Measurements from ENCODE around the gene ZNF28. TPM values are rescaled to one million over a fixed set of nuclear protein-coding genes. Genes with fewer than 3 reads are reported as not detected.
"Not testable (repeated sequence)": the region's sequence is repeated elsewhere in the genome, so short reads cannot be mapped to it uniquely, and the experiment has no call there.

Gene ZNF28
- total and polyA plus RNA-seq, 5 experiments from 2014 or later, result 8.9 to 25.6 (median 13.3) TPM

DNA sequence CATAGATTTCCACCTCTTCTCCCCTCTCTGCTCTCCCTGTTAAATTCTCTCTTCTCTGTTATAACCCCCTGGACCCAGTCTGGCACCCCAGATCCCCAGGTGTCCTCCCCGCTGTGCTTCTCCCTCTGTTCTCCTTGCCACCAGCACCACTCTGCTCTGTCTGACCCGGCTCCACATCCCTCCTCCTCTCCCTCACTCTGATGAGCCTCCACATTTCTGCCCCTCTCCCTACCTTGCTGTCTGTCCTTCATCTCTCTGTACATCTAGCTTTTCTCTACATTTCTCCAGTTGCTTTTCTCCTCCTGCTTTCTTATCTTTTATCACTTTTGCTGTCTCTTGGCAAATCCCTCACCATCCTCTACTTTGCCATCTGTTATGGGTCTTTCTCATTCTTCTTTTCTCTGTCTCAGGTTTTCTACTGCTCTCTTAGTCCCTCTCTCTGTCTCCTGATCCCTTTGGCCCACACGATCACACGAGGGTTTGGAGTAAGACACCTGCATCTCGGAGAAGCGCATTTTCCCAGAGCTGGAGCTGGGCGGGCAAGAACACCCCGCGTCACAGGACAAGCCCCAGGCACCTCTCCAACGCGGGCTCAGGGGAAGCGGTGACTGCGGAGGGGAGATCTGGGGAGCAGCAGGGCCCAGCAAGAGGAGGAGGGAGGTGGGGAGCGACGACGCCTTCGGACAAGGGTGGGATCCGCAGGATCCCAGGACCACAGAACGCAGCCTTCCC lies 795 bp downstream of the ZNF28 start:
- Mint-ChIP-seq H3K4me1 (peaks cover 12 to 20% (median 19%) of the 10 kb centered on the region in 4 donors), H3K27ac (peak overlapping the region; percentile 77 to 96 (median 90)), H3K9me3 (peaks cover 0 to 57% (median 19%) of the 10 kb centered on the region in 9 donors), H3K36me3 (peaks cover 22 to 52% (median 37%) of the 10 kb centered on the region in 3 donors), H3K4me3 (peak overlapping the region; percentile 84 to 96 (median 94))
- ATAC-seq (peak; percentile 24 to 29), DNase-seq (peak in 4 of 10 donors; percentile 3 to 65 (median 12))
- POLR2A ChIA-PET, H3K27me3 Mint-ChIP-seq: not testable (repeated sequence)

DNA sequence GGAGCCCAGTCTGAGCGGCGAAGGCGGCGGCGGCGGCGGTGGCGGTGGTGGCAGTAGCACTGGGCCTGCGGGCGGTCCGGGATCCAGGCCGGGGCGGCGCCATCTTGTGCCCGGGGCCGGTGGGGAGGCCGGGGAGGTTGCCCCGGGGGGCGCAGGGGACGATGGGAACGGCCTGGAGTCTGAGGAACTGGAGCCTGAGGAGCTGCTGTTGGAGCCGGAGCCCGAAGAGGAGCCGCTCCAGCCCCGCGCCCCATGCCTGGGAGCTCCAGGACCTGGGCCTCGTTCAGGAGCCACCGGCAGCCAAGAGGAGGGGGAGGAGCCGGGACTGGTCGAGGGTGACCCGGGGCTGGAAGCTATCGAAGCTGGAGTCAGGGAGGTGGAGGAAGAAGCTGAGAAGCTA lies 11.6 kb downstream of the ZNF28 start:
- H3K27ac Mint-ChIP-seq, result no peak overlapping the region
- ATAC-seq, result no peak
- POLR2A ChIA-PET, result interaction anchor here (0.6 kb wide), 2 partner anchors 10 to 1368 kb away, joined by 3 to 5 read pairs; no protein-coding TSS in a partner anchor
- DNase-seq, result no peak
- no peaks in the 10 kb centered on the region for H3K4me1 Mint-ChIP-seq
- peaks cover 27 to 66% (median 65%) of the 10 kb centered on the region in 3 donors for H3K36me3 Mint-ChIP-seq
- H3K9me3 Mint-ChIP-seq, result peaks cover 0 to 78% (median 14%) of the 10 kb centered on the region in 9 donors
- H3K4me3 Mint-ChIP-seq, result no peak overlapping the region
- no peaks in the 10 kb centered on the region for H3K27me3 Mint-ChIP-seq

- POLR2A ChIA-PET, H3K27me3 Mint-ChIP-seq, H3K27ac Mint-ChIP-seq, DNase-seq, H3K4me1 Mint-ChIP-seq, H3K4me3 Mint-ChIP-seq, ATAC-seq: not testable (repeated sequence)
- Mint-ChIP-seq H3K9me3 (peaks cover 10 to 97% (median 52%) of the 10 kb centered on the region in 9 donors), H3K36me3 (peaks cover 53 to 86% (median 58%) of the 10 kb centered on the region in 3 donors)
Observed at GRCh38 chr19:52799950-52800640, 21.3 kb downstream of the ZNF28 start.

- Mint-ChIP-seq H3K36me3 (peaks cover 12 to 30% (median 17%) of the 10 kb centered on the region in 3 donors), H3K4me1 (peaks cover 18 to 32% (median 25%) of the 10 kb centered on the region in 4 donors), H3K27me3 (no peaks in the 10 kb centered on the region), H3K9me3 (peaks cover 0 to 70% (median 24%) of the 10 kb centered on the region in 9 donors), H3K4me3 (peak overlapping the region in 5 of 10 donors; percentile 14 to 76 (median 56)), H3K27ac (no peak overlapping the region)
- DNase-seq, result no peak
- POLR2A ChIA-PET, result no interaction called here
- no peak for ATAC-seq
Observed at GRCh38 chr19:52789440-52789839, 32.0 kb downstream of the ZNF28 start.

DNA sequence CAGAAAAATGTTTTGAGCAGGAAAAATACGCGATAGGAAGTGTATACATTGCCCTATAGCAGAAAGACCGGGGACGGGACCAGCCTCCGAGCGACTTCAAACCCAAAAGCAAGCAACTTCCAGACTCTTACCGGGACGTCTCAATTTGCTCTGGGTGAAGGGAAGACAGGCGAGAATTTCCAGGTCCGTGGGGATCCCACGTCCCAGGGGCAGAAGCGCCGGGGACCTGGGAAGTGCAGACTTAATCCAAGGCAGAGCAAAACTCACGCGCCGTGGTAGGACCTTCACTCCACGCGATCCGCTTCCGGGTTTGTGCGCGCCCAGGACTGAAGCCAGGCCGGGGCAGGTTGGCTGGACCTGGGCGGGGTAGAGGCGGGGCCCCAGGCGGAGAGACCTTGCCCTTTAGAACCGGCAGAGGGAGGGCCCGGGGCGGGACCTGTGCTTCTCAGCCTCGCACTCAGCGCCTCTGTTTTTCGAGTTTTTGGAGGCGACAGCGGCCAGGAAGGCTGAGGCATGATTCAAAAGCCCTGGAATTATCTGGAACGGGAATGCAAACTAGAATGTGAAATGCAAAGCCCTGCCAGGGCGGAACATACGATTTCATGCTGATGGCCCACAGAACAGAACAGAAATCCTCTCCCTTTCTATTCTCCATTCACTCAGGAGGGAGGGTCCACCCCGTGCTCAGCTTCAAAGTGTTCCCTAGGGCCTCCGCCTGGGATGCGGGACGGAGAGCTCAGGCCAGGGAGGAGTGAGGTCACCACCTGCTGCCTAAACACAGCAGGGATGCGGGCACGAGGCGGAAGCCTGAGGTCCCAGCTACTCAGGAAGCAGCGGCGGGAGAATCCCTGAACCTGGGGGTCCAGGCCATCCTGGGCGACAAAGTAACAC lies 34.7 kb downstream of the ZNF28 start, which contains the start of gene ZNF600:
TSS of gene ZNF600 (minus strand) at position 328 of the 891 bp plus-strand sequence. CDS start 7,903 bp downstream, outside the sequence.
- DNase-seq, result peak; percentile 47 to 91 (median 68)
- peaks cover 21 to 39% (median 32%) of the 10 kb centered on the region in 4 donors for H3K4me1 Mint-ChIP-seq
- H3K27ac Mint-ChIP-seq, result peak within 1 kb of the TSS; percentile 83 to 95 (median 90)
- POLR2A ChIA-PET, result interaction anchor here (0.7 to 1.0 kb wide), 5 partner anchors 94 to 646 kb away, joined by 3 to 6 read pairs (median 4); partner anchors contain the start of gene ZNF320
- peaks cover 19 to 30% (median 23%) of the 10 kb centered on the region in 3 donors for H3K36me3 Mint-ChIP-seq
- H3K4me3 Mint-ChIP-seq, result peak within 1 kb of the TSS; percentile 88 to 97 (median 94)
- ATAC-seq, result peak; percentile 94 to 96
- peaks cover 0 to 70% (median 15%) of the 10 kb centered on the region in 9 donors for H3K9me3 Mint-ChIP-seq
- not testable (repeated sequence) for H3K27me3 Mint-ChIP-seq

GRCh38 chr19:52786078-52786463 lies 35.4 kb downstream of the ZNF28 start:
- Mint-ChIP-seq H3K4me3 (peak overlapping the region; percentile 88 to 97 (median 94)), H3K36me3 (peaks cover 22 to 36% (median 26%) of the 10 kb centered on the region in 3 donors), H3K27me3 (no peaks in the 10 kb centered on the region), H3K9me3 (peaks cover 0 to 70% (median 14%) of the 10 kb centered on the region in 9 donors), H3K4me1 (peaks cover 21 to 39% (median 32%) of the 10 kb centered on the region in 4 donors), H3K27ac (peak overlapping the region; percentile 83 to 95 (median 90))
- POLR2A ChIA-PET, result no interaction called here
- DNase-seq (no peak), ATAC-seq (peak; percentile 36)

- peak overlapping the region; percentile 10 to 95 (median 88) for H3K27ac Mint-ChIP-seq
- no peaks in the 10 kb centered on the region for H3K27me3 Mint-ChIP-seq
- H3K9me3 Mint-ChIP-seq, result peaks cover 0 to 73% (median 17%) of the 10 kb centered on the region in 9 donors
- ATAC-seq (no peak), DNase-seq (no peak)
- peaks cover 21 to 39% (median 34%) of the 10 kb centered on the region in 4 donors for H3K4me1 Mint-ChIP-seq
- peaks cover 27 to 42% (median 31%) of the 10 kb centered on the region in 3 donors for H3K36me3 Mint-ChIP-seq
- peak overlapping the region; percentile 88 to 97 (median 94) for H3K4me3 Mint-ChIP-seq
- POLR2A ChIA-PET, result interaction anchor here (0.8 kb wide), 1 partner anchor 50 kb away, joined by 3 read pairs; no protein-coding TSS in a partner anchor
Observed at GRCh38 chr19:52785506-52785905, 35.9 kb downstream of the ZNF28 start.

DNA sequence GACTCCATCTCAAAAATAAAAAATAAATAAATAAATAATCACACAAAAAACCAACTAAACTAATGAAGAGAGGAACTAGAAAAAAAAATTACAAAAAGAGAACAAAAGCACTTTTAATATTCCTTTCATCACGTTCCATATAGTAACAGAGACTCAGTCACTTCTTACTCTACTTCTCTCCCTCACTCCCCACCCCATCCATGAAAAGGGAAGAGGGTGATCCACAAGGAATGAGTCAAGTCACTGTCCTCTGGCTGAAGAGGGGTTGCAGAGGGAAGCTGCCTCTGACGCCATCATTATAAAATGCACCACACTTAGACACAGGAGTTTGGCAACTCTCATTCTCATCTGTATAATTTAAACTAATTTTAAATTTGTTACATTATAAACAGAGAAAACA lies 38.6 kb downstream of the ZNF28 start:
- H3K27me3 Mint-ChIP-seq, H3K4me3 Mint-ChIP-seq, H3K27ac Mint-ChIP-seq, POLR2A ChIA-PET, DNase-seq, ATAC-seq: not testable (repeated sequence)
- Mint-ChIP-seq H3K9me3 (peaks cover 0 to 80% (median 22%) of the 10 kb centered on the region in 9 donors), H3K36me3 (peaks cover 49 to 67% (median 57%) of the 10 kb centered on the region in 3 donors), H3K4me1 (peaks cover 24 to 59% (median 51%) of the 10 kb centered on the region in 4 donors)

DNA sequence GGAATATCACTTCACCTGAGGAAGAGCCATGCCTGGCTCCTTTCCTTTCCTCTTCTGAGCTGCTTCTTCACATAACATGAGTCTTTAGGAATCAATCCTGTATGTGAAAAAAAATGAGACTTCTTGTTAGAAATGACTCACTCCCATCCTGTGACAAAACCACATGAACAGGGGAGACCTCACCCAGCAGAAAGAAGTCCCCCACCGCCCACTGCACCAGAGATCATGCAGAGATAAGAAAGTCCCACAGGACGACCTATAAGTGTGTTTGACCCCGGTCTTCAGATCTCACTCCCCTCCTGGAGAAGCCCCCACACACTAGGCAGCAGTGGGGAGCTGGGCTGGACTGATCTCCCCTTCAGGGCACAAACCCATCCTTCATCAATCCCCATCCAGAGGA lies 42.6 kb downstream of the ZNF28 start:
- Mint-ChIP-seq H3K36me3 (peaks cover 47 to 92% (median 87%) of the 10 kb centered on the region in 3 donors), H3K27me3 (no peaks in the 10 kb centered on the region), H3K4me1 (peaks cover 8 to 30% (median 28%) of the 10 kb centered on the region in 4 donors), H3K27ac (peak overlapping the region in 8 of 10 donors; percentile 4 to 80 (median 72)), H3K9me3 (peaks cover 0 to 87% (median 32%) of the 10 kb centered on the region in 9 donors), H3K4me3 (peak overlapping the region in 5 of 10 donors; percentile 24 to 58 (median 39))
- ATAC-seq, result peak in 1 of 2 donors; percentile 30
- DNase-seq, result peak in 1 of 10 donors; percentile 29
- POLR2A ChIA-PET, result no interaction called here

DNA sequence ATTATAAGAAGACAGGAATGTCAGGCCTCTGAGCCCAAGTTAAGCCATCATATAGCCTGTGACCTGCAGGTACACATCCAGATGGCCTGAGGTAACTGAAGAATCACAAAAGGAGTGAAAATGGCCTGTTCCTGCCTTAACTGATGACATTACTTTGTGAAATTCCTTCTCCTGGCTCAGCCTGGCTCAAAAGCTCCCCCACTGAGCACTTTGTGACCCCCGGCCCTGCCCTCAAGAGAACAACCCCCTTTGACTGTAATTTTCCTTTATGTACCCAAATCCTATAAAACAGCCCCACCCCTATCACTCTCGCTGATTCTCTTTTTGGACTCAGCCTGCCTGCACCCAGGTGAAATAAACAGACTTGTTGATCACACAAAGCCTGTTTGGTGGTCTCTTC lies 65.0 kb downstream of the ZNF28 start:
- Mint-ChIP-seq H3K9me3 (peaks cover 0 to 42% (median 20%) of the 10 kb centered on the region in 9 donors), H3K36me3 (peaks cover 3 to 21% (median 12%) of the 10 kb centered on the region in 3 donors)
- H3K4me3 Mint-ChIP-seq, DNase-seq, H3K27ac Mint-ChIP-seq, POLR2A ChIA-PET, H3K4me1 Mint-ChIP-seq, H3K27me3 Mint-ChIP-seq, ATAC-seq: not testable (repeated sequence)

GRCh38 chr19:52749780-52750179 lies 71.7 kb downstream of the ZNF28 start:
- no peaks in the 10 kb centered on the region for H3K27me3 Mint-ChIP-seq
- H3K4me1 Mint-ChIP-seq, result peaks cover 0 to 9% (median 0%) of the 10 kb centered on the region in 4 donors
- no peak for DNase-seq
- peaks cover 0 to 5% (median 0%) of the 10 kb centered on the region in 9 donors for H3K9me3 Mint-ChIP-seq
- H3K4me3 Mint-ChIP-seq, result no peak overlapping the region
- peaks cover 1 to 5% (median 2%) of the 10 kb centered on the region in 3 donors for H3K36me3 Mint-ChIP-seq
- ATAC-seq, result no peak
- no peak overlapping the region for H3K27ac Mint-ChIP-seq
- POLR2A ChIA-PET, result no interaction called here
